ENCODE data around the gene URB1. TPM values are rescaled to one million over a fixed set of nuclear protein-coding genes. Genes with fewer than 3 reads are reported as not detected.
"Not testable (repeated sequence)": the region's sequence is repeated elsewhere in the genome, so short reads cannot be mapped to it uniquely, and the experiment has no call there.

The URB1 gene
- total RNA-seq, 1 donor from 2014 or later: 14.3 TPM

GRCh38 chr21:32303385-32303784 is 89.4 kb downstream of the URB1 start:
- no peak for FAIRE-seq
- DNase-seq (ENCODE audit: low spot score in 2 of 2): no peak

- DNase-seq (ENCODE audit: low spot score in 2 of 2): no peak
- FAIRE-seq: no peak
Observed at GRCh38 chr21:32302560-32302959, 90.3 kb downstream of the URB1 start.

GRCh38 chr21:32301596-32301995 is 91.2 kb downstream of the URB1 start:
- FAIRE-seq (no peak), DNase-seq (ENCODE audit: low spot score in 2 of 2) (no peak)

GRCh38 chr21:32300117-32300681 is 92.6 kb downstream of the URB1 start:
- DNase-seq (ENCODE audit: low spot score in 2 of 2) (no peak), FAIRE-seq (no peak)

- DNase-seq (ENCODE audit: low spot score in 2 of 2) (no peak), FAIRE-seq (no peak)
Observed at GRCh38 chr21:32299695-32300094, 93.1 kb downstream of the URB1 start.

GRCh38 chr21:32298658-32299081 is 94.1 kb downstream of the URB1 start, which contains the start of gene MRAP:
Gene MRAP, plus strand, starts transcription at chr21:32298855. Its CDS starts 117 bp downstream, at chr21:32298972.
- FAIRE-seq (no peak), DNase-seq (ENCODE audit: low spot score in 2 of 2) (no peak)

GRCh38 chr21:32298148-32298559 is 94.7 kb downstream of the URB1 start:
- FAIRE-seq (no peak), DNase-seq (ENCODE audit: low spot score in 2 of 2) (no peak)

- FAIRE-seq: no peak
- DNase-seq (ENCODE audit: low spot score in 2 of 2): no peak
Observed at GRCh38 chr21:32297449-32297848, 95.4 kb downstream of the URB1 start.

- DNase-seq (ENCODE audit: low spot score in 2 of 2) (no peak), FAIRE-seq (no peak)
Observed at GRCh38 chr21:32285476-32285875, 107.3 kb downstream of the URB1 start.

- FAIRE-seq (no peak), DNase-seq (ENCODE audit: low spot score in 2 of 2) (no peak)
Observed at GRCh38 chr21:32282992-32283391, 109.8 kb downstream of the URB1 start.

- DNase-seq (ENCODE audit: low spot score in 2 of 2) (no peak), FAIRE-seq (no peak)
Observed at GRCh38 chr21:32281531-32281930, 111.3 kb downstream of the URB1 start.

GRCh38 chr21:32279377-32279680 is 113.5 kb downstream of the URB1 start:
- FAIRE-seq (no peak), DNase-seq (ENCODE audit: low spot score in 2 of 2) (no peak)

- FAIRE-seq (no peak), DNase-seq (ENCODE audit: low spot score in 2 of 2) (peak; percentile 88 to 90)
Observed at GRCh38 chr21:32278518-32279376, 114.1 kb downstream of the URB1 start, which contains the start of gene MIS18A. Gene MIS18A, minus strand, starts transcription at chr21:32279049. Its CDS starts 35 bp downstream, at chr21:32279014.

- DNase-seq (ENCODE audit: low spot score in 2 of 2): no peak
- no peak for FAIRE-seq
Observed at GRCh38 chr21:32278103-32278502, 114.7 kb downstream of the URB1 start.

- FAIRE-seq: no peak
- no peak for DNase-seq (ENCODE audit: low spot score in 2 of 2)
Observed at GRCh38 chr21:32276671-32277070, 116.1 kb downstream of the URB1 start.

GRCh38 chr21:32270748-32271147 is 122.1 kb downstream of the URB1 start:
- no peak for DNase-seq (ENCODE audit: low spot score in 2 of 2)
- no peak for FAIRE-seq

- not testable (repeated sequence) for FAIRE-seq; DNase-seq (ENCODE audit: low spot score in 2 of 2)
Observed at GRCh38 chr21:32265321-32265720, 127.5 kb downstream of the URB1 start.

- no peak for FAIRE-seq
- no peak for DNase-seq (ENCODE audit: low spot score in 2 of 2)
Observed at GRCh38 chr21:32261929-32262328, 130.9 kb downstream of the URB1 start.
